Sigmoid colon (tissue), 7 donors: ENCODE results near the gene CAMK2N1. TPM values are rescaled to one million over a fixed set of nuclear protein-coding genes. Genes with fewer than 3 reads are reported as not detected.

Experiments used
- DNase-seq: peaks from one replicate; pipeline ENCODE4 v3.0.0-alpha.2; 2019
- H3K27ac ChIP-seq, 4 donors: fragments of 200-600 bp; sonication (generic); one replicate each; pipeline ENCODE4 v1.5.1; 2016 to 2019; ENCODE audit warnings: mild to moderate bottlenecking in 1 of 4
- H3K27me3 ChIP-seq, 3 donors: fragments of 200-600 bp; sonication (generic); one replicate each; pipeline ENCODE4 v1.5.1; 2019; ENCODE audit warnings: mild to moderate bottlenecking in 1 of 3
- H3K36me3 ChIP-seq, 4 donors: fragments of 200-600 bp; sonication (generic); one replicate each; pipeline ENCODE4 v1.5.1; 2016 to 2019
- H3K4me1 ChIP-seq, 4 donors: fragments of 200-600 bp; sonication (generic); one replicate each; pipeline ENCODE4 v1.5.1; 2017 to 2019
- H3K4me3 ChIP-seq, 4 donors: fragments of 200-600 bp; sonication (generic); one replicate each; pipeline ENCODE4 v1.5.1; 2017 to 2019; ENCODE audit warnings: mild to moderate bottlenecking in 2 of 4, moderate library complexity in 1 of 4
- H3K9me3 ChIP-seq, 4 donors: fragments of 200-600 bp in 3 of 4; sonication (generic) in 3 of 4; one replicate each; pipeline versions ENCODE4 v1.5.1 to v1.6.1; 2013 to 2019
- EP300 ChIP-seq, 4 donors: sonication (generic); formaldehyde crosslinking; IDR thresholded peaks; one replicate each; pipeline ENCODE4 v1.6.1; 2017; ENCODE audit warnings: antibody characterized with exemption in 4 of 4
- POLR2A ChIP-seq, 2 donors: fragments of 450-650 bp; IDR thresholded peaks; one replicate each; pipeline ENCODE4 v1.6.1; 2016; ENCODE audit warnings: antibody characterized with exemption in 2 of 2, mild to moderate bottlenecking in 2 of 2, moderate library complexity in 2 of 2
- POLR2AphosphoS5 ChIP-seq, 4 donors: sonication (generic); formaldehyde crosslinking; IDR thresholded peaks; one replicate each; pipeline ENCODE4 v1.6.1; 2017; ENCODE audit warnings: antibody characterized with exemption in 4 of 4
- WGBS, 2 donors: extraction: QIAGEN DNeasy Blood & Tissue Kit; methylation state at CpG; one replicate each; pipeline ENCODE4 v1.1.7; 2013; 5-methylcytosine and 5-hydroxymethylcytosine counted together
- intact Hi-C: fragments of 100-400 bp; cut with DNase I; formaldehyde crosslinking; loops from one replicate; pipeline ENCODE4 v1.15.1; 2023
- polyA plus RNA-seq, 3 donors: library from polyadenylated mRNA; stranded (reverse); fragments of 200-250 nt; gene quantifications; one replicate each; pipeline ENCODE4 v1.2.3, GENCODE V29; 2013
- total RNA-seq, 4 donors: library from RNA; depleted of rRNA; stranded (reverse); fragments of >200 nt; gene quantifications; one replicate each; pipeline ENCODE4 v1.1.0, GENCODE V29; 2016
- TF ChIP-seq, protein P1 (sequence below), 4 experiments: fragments of 450-650 bp in 3 of 4; fragments of 200-600 bp in 1 of 4; IDR thresholded peaks; one replicate each; pipeline ENCODE4 v1.5.1; 2016 to 2019; ENCODE audit warnings: antibody characterized with exemption in 4 of 4, mild to moderate bottlenecking in 3 of 4, moderate library complexity in 2 of 4
- donor health status: healthy with polysubstance abuse.
- donor health status: Bipolar disorder and iron deficiency.
- donor health status: healthy.

Gene CAMK2N1
- total and polyA plus RNA-seq, 7 donors = 18.3 to 247 (median 31.9) TPM

DNA sequence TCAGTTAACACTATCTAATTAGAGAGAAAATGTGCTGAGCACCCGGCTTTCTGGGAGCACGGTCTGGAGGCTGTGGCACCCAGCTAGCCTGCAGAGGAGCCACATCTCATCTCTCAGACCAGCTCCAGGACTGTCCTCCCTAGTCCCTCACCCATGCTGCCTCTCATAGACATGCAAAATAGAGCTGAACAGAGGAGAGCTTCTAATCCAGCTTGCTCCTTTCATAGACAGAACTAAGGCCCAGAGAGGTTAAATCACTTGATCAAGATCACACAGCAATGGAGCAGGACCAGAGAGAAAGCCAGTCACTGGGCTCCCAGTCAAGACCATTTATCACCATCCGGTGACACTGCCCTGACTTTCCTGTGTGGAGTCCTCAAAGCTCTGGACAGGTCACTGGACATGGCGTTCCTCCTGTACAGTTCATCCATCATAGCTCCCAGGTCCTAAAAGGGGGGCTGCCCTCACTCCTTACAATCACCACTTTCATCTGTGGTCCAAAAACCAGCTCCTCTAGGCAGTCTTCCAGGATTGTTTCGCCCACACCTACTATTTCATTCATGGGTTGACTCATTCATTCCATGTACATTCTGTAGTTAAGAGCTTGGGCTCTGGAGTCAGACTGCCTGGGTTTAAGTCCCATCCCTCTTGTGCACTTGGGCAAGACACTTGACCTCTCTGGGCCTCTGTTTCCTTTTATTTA lies 8.8 kb upstream of the CAMK2N1 start:
- no peaks in the 10 kb centered on the region for H3K9me3 ChIP-seq
- H3K36me3 ChIP-seq = peaks cover 0 to 32% (median 12%) of the 10 kb centered on the region in 4 donors
- WGBS, 2 donors = 61 to 68% methylated on average over 5 of the region's 5 CpGs
- no peak overlapping the region for H3K27ac ChIP-seq
- TF ChIP-seq POLR2AphosphoS5 (IDR thresholded peaks at IDR 0.05) (no peak), EP300 (IDR thresholded peaks at IDR 0.05) (no peak), POLR2A (IDR thresholded peaks at IDR 0.05) (no peak)
- TF ChIP-seq, protein P1, sequence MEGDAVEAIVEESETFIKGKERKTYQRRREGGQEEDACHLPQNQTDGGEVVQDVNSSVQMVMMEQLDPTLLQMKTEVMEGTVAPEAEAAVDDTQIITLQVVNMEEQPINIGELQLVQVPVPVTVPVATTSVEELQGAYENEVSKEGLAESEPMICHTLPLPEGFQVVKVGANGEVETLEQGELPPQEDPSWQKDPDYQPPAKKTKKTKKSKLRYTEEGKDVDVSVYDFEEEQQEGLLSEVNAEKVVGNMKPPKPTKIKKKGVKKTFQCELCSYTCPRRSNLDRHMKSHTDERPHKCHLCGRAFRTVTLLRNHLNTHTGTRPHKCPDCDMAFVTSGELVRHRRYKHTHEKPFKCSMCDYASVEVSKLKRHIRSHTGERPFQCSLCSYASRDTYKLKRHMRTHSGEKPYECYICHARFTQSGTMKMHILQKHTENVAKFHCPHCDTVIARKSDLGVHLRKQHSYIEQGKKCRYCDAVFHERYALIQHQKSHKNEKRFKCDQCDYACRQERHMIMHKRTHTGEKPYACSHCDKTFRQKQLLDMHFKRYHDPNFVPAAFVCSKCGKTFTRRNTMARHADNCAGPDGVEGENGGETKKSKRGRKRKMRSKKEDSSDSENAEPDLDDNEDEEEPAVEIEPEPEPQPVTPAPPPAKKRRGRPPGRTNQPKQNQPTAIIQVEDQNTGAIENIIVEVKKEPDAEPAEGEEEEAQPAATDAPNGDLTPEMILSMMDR (IDR thresholded peaks at IDR 0.05) = no peak
- H3K4me1 ChIP-seq = peaks cover 0 to 8% (median 7%) of the 10 kb centered on the region in 4 donors
- no peaks in the 10 kb centered on the region for H3K27me3 ChIP-seq
- H3K4me3 ChIP-seq = no peak overlapping the region
- intact Hi-C loops = loop anchor here (5.0 kb wide), 1 partner anchor 577 kb away; no protein-coding TSS in a partner anchor
- DNase-seq = no peak

DNA sequence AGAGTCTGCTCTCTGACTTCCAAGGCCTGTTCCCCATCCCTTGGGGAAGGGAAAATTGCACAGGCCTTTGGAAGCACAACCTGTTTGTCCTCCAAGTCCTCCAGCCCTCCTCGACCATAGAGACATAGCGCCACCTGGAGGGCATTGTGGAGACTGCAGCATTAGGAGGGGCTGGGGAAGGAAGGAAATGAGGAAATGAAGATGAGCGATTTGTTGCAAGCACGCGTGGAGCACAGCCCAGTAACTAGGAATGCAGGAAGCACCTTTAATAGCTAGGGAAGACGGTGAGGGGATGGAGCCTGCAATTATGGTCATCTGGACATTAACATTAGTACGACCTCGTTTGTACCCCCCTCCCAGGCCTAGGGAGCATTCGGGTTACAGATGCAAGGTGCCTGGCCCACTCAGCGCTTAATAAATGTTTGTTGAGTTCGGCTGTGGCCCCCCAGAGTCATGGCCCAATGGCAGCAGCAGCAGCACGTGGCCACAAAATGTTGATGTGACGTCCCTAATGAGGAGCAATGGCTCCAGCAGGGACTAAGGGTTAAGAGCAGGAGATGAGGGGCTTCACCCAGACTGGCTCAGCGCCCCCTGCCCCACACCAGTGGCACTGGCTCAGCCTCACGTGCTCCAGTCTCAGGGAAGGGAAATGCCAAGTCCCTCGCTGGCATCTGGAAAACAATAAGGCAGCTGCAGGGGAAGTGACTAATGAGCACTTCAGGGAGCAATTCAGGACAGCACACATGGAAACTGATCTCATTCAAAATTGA lies 8.0 kb upstream of the CAMK2N1 start:
- intact Hi-C loops = loop anchor here (1.0 to 5.0 kb wide), 3 partner anchors 117 to 577 kb away; no protein-coding TSS in a partner anchor
- WGBS, 2 donors = 5 to 9% methylated on average over 16 of the region's 16 CpGs

DNA sequence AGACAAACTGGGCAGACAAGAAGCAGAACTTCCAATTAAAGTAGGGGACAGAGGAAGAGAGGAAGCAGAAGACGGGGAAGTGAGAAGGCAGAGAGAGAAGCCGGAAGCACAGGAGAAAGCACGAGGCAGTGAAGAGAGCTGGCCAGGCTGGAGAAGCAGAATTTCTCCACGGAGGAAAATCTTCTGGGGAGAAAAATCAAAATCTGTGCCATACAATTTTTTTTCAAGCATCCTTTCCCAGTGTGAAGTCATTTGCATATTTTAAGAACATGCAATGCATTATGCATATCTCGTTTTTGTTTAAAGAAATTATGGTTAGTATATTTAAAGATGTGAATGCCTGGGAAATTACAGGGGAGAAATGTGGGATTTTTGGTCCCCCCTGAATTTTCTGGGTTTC lies 7.3 kb upstream of the CAMK2N1 start:
- 45 to 58% methylated on average over 5 of the region's 5 CpGs for WGBS, 2 donors
- Histone ChIP-seq H3K4me3 (no peak overlapping the region), H3K27me3 (no peaks in the 10 kb centered on the region), H3K4me1 (peaks cover 0 to 8% (median 7%) of the 10 kb centered on the region in 4 donors), H3K27ac (no peak overlapping the region), H3K9me3 (no peaks in the 10 kb centered on the region), H3K36me3 (peaks cover 0 to 18% (median under 1%) of the 10 kb centered on the region in 4 donors)
- TF ChIP-seq, protein P1 (IDR thresholded peaks at IDR 0.05) = no peak
- TF ChIP-seq POLR2A (IDR thresholded peaks at IDR 0.05) = no peak
- TF ChIP-seq POLR2AphosphoS5 (IDR thresholded peaks at IDR 0.05) = no peak
- no peak for TF ChIP-seq EP300 (IDR thresholded peaks at IDR 0.05)
- DNase-seq = no peak
- intact Hi-C loops = loop anchor here (1.0 to 5.0 kb wide), 3 partner anchors 116 to 576 kb away; no protein-coding TSS in a partner anchor

More for the DNA sequence above, 8.0 kb upstream of the CAMK2N1 start:
- Histone ChIP-seq H3K36me3 (peaks cover 0 to 25% (median 6%) of the 10 kb centered on the region in 4 donors), H3K27ac (no peak overlapping the region), H3K4me3 (no peak overlapping the region), H3K4me1 (peaks cover 0 to 8% (median 7%) of the 10 kb centered on the region in 4 donors), H3K9me3 (no peaks in the 10 kb centered on the region), H3K27me3 (no peaks in the 10 kb centered on the region)
- peak in 2 of 4 donors; percentile 23 to 33 for TF ChIP-seq POLR2AphosphoS5 (IDR thresholded peaks at IDR 0.05)
- no peak for TF ChIP-seq EP300 (IDR thresholded peaks at IDR 0.05)
- TF ChIP-seq POLR2A (IDR thresholded peaks at IDR 0.05) = no peak
- TF ChIP-seq, protein P1 (IDR thresholded peaks at IDR 0.05) = peak; percentile 94 to 99 (median 98)
- DNase-seq = peak; percentile 92

DNA sequence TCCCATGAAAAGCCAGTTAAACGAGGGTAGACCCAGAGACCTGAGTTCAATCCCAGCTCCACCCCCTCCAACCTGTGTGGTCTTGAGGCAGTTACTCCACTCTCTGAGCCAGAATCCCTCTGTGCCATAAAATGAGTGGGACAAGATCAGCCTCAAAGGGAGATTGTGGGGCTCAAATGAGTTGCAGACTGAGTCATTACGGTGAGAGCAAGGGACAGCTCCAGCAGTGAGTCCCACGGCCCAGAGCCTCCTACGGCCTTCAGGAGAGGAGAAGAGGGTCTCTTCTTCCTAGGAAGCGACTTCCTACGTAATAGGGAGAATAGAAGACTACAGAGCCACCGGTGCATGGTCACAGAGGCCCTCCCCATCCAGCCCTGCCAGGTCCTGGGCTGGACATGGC lies 6.7 kb upstream of the CAMK2N1 start:
- WGBS, 2 donors = 78 to 84% methylated on average over 7 of the region's 7 CpGs
- H3K27ac ChIP-seq = no peak overlapping the region
- no peak for DNase-seq

More for the DNA sequence above, 6.7 kb upstream of the CAMK2N1 start:
- Histone ChIP-seq H3K4me1 (peaks cover 0 to 8% (median 7%) of the 10 kb centered on the region in 4 donors), H3K4me3 (no peak overlapping the region), H3K36me3 (peaks cover 0 to 12% (median 0%) of the 10 kb centered on the region in 4 donors), H3K27me3 (no peaks in the 10 kb centered on the region), H3K9me3 (no peaks in the 10 kb centered on the region)
- intact Hi-C loops = loop anchor here (1.0 to 5.0 kb wide), 3 partner anchors 115 to 575 kb away; no protein-coding TSS in a partner anchor
- TF ChIP-seq POLR2A (IDR thresholded peaks at IDR 0.05) = no peak
- TF ChIP-seq, protein P1 (IDR thresholded peaks at IDR 0.05) = no peak
- no peak for TF ChIP-seq EP300 (IDR thresholded peaks at IDR 0.05)
- no peak for TF ChIP-seq POLR2AphosphoS5 (IDR thresholded peaks at IDR 0.05)
